Measurements from ENCODE around the gene ENTR1. TPM values are rescaled to one million over a fixed set of nuclear protein-coding genes. Genes with fewer than 3 reads are reported as not detected.

The ENTR1 gene
- total RNA-seq, 1 donor from 2014 or later = 101 TPM

GRCh38 chr9:136447173-136447778 lies 36.9 kb upstream of the ENTR1 start:
- TF ChIP-seq, protein P1, sequence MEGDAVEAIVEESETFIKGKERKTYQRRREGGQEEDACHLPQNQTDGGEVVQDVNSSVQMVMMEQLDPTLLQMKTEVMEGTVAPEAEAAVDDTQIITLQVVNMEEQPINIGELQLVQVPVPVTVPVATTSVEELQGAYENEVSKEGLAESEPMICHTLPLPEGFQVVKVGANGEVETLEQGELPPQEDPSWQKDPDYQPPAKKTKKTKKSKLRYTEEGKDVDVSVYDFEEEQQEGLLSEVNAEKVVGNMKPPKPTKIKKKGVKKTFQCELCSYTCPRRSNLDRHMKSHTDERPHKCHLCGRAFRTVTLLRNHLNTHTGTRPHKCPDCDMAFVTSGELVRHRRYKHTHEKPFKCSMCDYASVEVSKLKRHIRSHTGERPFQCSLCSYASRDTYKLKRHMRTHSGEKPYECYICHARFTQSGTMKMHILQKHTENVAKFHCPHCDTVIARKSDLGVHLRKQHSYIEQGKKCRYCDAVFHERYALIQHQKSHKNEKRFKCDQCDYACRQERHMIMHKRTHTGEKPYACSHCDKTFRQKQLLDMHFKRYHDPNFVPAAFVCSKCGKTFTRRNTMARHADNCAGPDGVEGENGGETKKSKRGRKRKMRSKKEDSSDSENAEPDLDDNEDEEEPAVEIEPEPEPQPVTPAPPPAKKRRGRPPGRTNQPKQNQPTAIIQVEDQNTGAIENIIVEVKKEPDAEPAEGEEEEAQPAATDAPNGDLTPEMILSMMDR (IDR thresholded peaks at IDR 0.05) = no peak
- ChIA-PET POLR2A (interaction anchor here (0.5 kb wide), 1 partner anchor 29 kb away, joined by 4 read pairs; no protein-coding TSS in a partner anchor), CTCF (no interaction called here)
- DNase-seq (no peak), ATAC-seq (ENCODE audit: low read depth) (no peak)
- intact Hi-C loops (cut with micrococcal nuclease) = no loop called here
- Mint-ChIP-seq H3K27ac (no peak overlapping the region), H3K36me3 (ENCODE audit: low read depth) (peaks cover 84% of the 10 kb centered on the region), H3K4me3 (no peak overlapping the region), H3K4me1 (peaks cover 6% of the 10 kb centered on the region), H3K9me3 (no peaks in the 10 kb centered on the region), H3K27me3 (no peaks in the 10 kb centered on the region)

GRCh38 chr9:136445799-136446198 lies 35.4 kb upstream of the ENTR1 start:
- H3K27me3 Mint-ChIP-seq = no peaks in the 10 kb centered on the region
- DNase-seq (no peak), ATAC-seq (ENCODE audit: low read depth) (no peak)
- peaks cover 82% of the 10 kb centered on the region for H3K36me3 Mint-ChIP-seq (ENCODE audit: low read depth)
- H3K9me3 Mint-ChIP-seq = no peaks in the 10 kb centered on the region
- H3K27ac Mint-ChIP-seq = no peak overlapping the region
- ChIA-PET POLR2A (interaction anchor here (0.7 kb wide), 3 partner anchors 40 to 400 kb away, joined by 4 to 7 read pairs (median 6); no protein-coding TSS in a partner anchor), CTCF (no interaction called here)
- intact Hi-C loops (cut with micrococcal nuclease) = no loop called here
- TF ChIP-seq, protein P1 (IDR thresholded peaks at IDR 0.05) = no peak
- H3K4me3 Mint-ChIP-seq = no peak overlapping the region
- peaks cover 6% of the 10 kb centered on the region for H3K4me1 Mint-ChIP-seq

DNA sequence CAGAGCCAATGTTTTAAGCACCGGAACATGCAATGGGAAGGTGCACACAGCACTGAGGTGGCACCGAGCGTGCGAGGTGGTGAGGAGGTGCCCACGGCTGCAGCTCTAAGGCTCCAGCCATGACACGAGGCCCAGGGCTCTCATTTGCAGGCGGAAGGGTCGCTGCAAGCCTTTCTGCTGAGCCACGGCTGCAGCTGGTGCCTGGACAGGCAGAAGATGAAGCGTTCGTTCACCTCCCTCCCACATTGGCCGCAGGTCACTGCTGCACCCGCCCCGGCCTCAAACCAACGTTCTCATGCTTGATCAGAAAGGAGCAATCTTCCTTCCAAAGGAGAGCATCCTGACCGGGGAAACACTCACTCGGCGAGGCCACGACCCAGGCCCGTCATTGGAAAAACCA lies 33.7 kb upstream of the ENTR1 start:
- ATAC-seq (ENCODE audit: low read depth) = no peak
- intact Hi-C loops (cut with micrococcal nuclease) = no loop called here
- peaks cover 73% of the 10 kb centered on the region for H3K36me3 Mint-ChIP-seq (ENCODE audit: low read depth)
- TF ChIP-seq, protein P1 (IDR thresholded peaks at IDR 0.05) = no peak
- no peaks in the 10 kb centered on the region for H3K9me3 Mint-ChIP-seq
- H3K27ac Mint-ChIP-seq = no peak overlapping the region
- ChIA-PET POLR2A (no interaction called here), CTCF (no interaction called here)
- no peak overlapping the region for H3K4me3 Mint-ChIP-seq
- DNase-seq = no peak
- peaks cover 6% of the 10 kb centered on the region for H3K4me1 Mint-ChIP-seq
- H3K27me3 Mint-ChIP-seq = no peaks in the 10 kb centered on the region

- no peak overlapping the region for H3K4me3 Mint-ChIP-seq
- DNase-seq = no peak
- H3K36me3 Mint-ChIP-seq (ENCODE audit: low read depth) = peaks cover 70% of the 10 kb centered on the region
- H3K27ac Mint-ChIP-seq = no peak overlapping the region
- CTCF ChIA-PET = no interaction called here
- no peak for ATAC-seq (ENCODE audit: low read depth)
- no peaks in the 10 kb centered on the region for H3K27me3 Mint-ChIP-seq
- H3K4me1 Mint-ChIP-seq = peaks cover 6% of the 10 kb centered on the region
- POLR2A ChIA-PET = no interaction called here
- intact Hi-C loops (cut with micrococcal nuclease) = no loop called here
- TF ChIP-seq, protein P1 (IDR thresholded peaks at IDR 0.05) = no peak
- no peaks in the 10 kb centered on the region for H3K9me3 Mint-ChIP-seq
These were observed 33.3 kb upstream of the ENTR1 start for GRCh38 chr9:136443687-136444086.

DNA sequence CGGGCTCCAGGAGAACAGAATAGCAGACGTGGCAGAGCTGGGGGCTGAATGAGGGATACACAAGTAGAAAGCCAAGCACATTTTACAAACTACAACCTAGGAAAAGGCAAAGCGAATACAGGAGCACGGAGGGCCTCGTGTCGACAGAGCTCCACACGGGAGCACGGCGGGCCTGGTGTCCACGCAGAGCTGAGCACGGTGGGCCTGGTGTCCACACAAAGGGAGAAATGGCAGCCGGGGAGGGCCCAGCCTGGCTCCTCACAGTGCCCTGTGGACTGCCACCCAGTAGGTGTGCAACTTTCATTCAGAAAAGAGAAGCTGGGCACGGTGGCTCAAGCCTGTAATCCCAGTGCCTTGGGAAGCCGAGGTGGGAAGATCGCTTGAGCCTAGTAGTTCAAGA lies 32.7 kb upstream of the ENTR1 start:
- no peak for ATAC-seq (ENCODE audit: low read depth)
- no peak for DNase-seq
- Mint-ChIP-seq H3K36me3 (ENCODE audit: low read depth) (peaks cover 64% of the 10 kb centered on the region), H3K27me3 (no peaks in the 10 kb centered on the region), H3K4me1 (peaks cover 11% of the 10 kb centered on the region), H3K4me3 (no peak overlapping the region), H3K27ac (no peak overlapping the region), H3K9me3 (no peaks in the 10 kb centered on the region)
- POLR2A ChIA-PET = no interaction called here
- intact Hi-C loops (cut with micrococcal nuclease) = no loop called here
- CTCF ChIA-PET = no interaction called here
- TF ChIP-seq, protein P1 (IDR thresholded peaks at IDR 0.05) = no peak

Measured in activated B cell treated with CpG ODN at 0.5 μM for 24 hours (primary cell).